CD4-positive, alpha-beta T cell treated with Interleukin-10 for 1 hour (primary cell): ENCODE results near the gene CDHR3.

ENCODE experiments used
- DNase-seq: peaks from one replicate; pipeline ENCODE4 v3.0.0-alpha.2; 2020

CDHR3 gene

DNA sequence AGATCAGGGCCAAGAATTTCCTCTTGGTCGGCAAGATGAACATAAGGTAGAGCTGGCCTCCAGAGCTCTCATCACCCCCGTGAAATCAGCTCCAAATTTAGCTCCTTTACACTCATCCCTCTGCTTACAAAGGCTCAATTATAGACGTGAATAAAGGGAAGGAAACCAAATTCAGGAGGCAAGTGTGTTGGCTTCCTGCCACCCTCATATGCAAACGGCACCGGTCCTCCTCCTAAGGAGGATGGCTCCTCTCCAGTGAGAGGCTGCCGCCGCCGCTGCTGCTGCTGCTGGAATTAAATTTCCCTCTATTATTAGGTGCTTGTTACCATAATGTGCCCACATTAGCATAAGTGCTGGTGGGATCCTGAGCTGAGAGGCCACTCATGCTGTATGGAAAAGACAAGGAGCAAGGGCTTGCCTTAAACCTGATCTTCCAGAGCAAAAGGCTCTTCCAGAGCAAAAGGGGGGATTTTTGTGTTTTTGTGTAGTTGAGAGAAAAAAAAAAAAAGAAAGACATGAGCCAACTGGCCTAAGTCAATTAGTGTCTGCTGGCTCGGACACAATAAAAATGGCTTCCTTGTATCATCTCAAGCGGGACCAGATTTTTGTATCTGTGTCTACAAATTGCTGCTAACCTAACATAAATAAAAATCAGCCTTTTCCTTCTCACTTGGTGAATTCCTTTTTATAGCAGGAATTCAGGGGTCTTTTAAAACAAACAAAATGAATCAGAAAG lies 68.4 kb downstream of the CDHR3 start:
- DNase-seq, result no peak

GRCh38 chr7:106032295-106032694 lies 69.2 kb downstream of the CDHR3 start:
- no peak for DNase-seq

DNA sequence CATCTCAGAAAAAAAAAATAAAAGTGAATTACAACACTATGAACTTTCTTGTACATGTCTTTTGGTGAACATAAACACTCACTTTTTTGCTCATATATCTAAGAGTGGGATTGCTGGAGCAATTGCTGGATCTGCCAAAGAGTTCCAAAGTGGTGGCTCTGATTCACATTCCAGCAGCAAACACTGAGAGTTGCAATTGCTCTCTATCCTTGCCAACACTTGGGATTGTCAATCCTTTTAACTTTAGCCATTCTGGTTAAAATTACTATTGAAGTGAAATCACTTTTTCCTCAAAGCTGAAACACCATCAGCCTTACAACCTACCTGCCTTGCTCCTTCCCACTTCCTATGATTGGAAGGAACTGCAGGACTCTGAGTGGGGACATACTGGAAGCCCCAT lies 70.7 kb downstream of the CDHR3 start:
- no peak for DNase-seq

GRCh38 chr7:106034383-106034782 lies 71.3 kb downstream of the CDHR3 start:
- no peak for DNase-seq

GRCh38 chr7:106035568-106035967 lies 72.5 kb downstream of the CDHR3 start:
- DNase-seq, result no peak

- no peak for DNase-seq
These were observed 72.9 kb downstream of the CDHR3 start for GRCh38 chr7:106036004-106036403.

- no peak for DNase-seq
These were observed 74.6 kb downstream of the CDHR3 start for GRCh38 chr7:106037489-106038176.

DNA sequence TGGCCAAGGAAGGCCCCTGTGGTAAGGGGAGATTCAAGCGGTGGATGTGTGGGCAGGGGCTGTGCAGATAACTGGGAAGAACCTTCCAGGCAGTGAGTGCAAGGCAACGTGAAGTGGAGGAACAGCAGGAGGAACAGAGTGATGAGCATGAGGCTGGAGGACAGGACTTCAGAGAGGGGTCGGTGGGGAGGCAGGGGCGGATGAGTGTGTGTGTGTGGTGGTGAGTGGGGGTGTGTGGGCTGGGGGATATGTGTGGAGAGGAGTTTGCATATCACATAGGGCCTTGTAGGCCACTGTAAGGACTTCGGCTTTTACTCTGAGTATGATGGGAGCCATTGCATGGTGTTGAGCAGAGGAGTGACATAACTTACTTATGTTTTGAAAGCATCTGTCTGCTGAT lies 75.2 kb downstream of the CDHR3 start:
- no peak for DNase-seq

DNA sequence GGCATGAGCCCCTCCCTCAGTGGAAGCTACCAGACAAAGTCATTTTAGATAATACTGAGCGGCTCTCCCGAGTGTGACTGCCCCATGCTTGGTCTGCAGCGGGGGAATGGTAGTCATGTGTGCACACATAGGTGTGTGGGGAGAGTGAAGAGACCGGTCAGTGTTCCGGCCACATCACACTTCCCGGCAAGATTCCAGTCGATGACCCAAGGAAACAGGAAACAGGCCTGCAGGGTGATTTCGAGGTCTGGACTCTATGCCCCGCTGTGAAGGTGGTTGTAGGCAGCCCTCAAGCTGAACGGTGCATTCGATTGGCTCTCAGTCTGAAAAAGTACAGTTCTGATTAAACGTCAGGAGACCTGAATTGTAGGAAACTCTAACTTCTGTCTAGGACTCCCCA lies 75.9 kb downstream of the CDHR3 start:
- DNase-seq, result no peak

DNA sequence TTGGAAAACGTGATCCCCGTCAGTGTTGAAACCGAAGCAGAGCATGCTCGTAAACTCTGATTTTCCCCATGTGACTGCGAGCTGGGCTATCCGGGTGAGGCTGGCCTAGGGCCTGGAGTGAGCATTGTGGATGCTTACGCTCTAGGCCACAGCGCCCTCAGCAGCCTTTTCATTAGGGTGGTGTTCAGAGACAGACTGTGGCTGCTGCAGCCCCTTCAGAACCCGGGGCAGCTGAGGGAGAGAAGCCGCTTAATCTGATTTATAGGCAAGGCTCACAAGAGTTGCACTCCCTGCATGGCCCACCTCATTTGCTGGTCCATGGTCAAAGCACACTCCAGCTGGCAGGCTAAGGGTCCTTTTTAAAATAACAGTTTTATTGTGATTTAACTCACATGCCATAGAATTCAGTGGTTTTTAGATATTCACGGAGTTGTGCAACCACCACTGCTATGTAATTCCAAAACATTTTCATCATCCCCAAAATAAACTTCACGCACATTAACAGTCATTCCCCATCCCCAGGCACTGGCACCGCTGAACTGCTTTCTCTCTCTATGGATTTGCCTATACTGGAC lies 76.5 kb downstream of the CDHR3 start:
- DNase-seq, result no peak

GRCh38 chr7:106041140-106041717 lies 78.2 kb downstream of the CDHR3 start:
- peak; percentile 40 for DNase-seq

DNA sequence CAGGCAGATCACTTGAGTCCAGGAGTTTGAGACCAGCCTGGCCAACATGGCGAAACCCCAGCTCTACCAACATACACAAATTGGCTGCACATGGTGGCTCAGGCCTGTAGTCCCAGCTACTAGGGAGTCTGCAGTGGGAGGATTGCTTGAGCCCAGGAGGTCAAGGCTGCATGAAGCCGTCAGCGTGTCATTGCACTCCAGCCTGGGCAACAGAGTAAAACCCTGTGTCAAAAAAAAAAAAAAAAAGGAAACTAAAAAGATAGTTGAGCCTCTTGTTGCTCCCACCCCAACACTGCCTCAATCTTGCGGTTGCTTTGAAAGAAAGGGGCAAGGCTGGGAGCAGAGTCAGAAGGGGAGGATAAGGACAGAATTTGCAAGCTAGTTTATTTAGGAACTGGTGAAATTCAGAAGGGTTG lies 79.1 kb downstream of the CDHR3 start:
- no peak for DNase-seq

GRCh38 chr7:106045139-106045538 lies 82.1 kb downstream of the CDHR3 start:
- DNase-seq, result no peak

DNA sequence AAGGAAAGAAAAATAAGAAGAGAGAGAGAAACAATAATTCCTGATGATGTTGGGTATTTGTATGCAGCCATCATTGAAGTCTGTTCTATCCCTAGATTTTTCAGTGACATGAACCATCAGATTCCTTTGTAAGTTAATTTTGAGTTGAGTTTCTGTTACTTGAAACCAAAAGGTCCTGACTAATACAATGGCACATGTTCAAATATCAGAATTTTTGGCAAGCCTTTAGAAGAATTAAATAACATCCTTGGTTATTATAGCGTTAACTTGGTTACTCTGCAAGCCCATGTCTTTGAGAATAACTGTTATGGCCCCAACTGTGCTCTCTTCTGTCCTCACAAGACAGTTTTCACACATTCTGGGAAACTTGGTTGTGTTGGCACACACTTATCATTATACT lies 82.5 kb downstream of the CDHR3 start:
- no peak for DNase-seq

- DNase-seq, result no peak
These were observed 84.1 kb downstream of the CDHR3 start for GRCh38 chr7:106047184-106047583.

DNA sequence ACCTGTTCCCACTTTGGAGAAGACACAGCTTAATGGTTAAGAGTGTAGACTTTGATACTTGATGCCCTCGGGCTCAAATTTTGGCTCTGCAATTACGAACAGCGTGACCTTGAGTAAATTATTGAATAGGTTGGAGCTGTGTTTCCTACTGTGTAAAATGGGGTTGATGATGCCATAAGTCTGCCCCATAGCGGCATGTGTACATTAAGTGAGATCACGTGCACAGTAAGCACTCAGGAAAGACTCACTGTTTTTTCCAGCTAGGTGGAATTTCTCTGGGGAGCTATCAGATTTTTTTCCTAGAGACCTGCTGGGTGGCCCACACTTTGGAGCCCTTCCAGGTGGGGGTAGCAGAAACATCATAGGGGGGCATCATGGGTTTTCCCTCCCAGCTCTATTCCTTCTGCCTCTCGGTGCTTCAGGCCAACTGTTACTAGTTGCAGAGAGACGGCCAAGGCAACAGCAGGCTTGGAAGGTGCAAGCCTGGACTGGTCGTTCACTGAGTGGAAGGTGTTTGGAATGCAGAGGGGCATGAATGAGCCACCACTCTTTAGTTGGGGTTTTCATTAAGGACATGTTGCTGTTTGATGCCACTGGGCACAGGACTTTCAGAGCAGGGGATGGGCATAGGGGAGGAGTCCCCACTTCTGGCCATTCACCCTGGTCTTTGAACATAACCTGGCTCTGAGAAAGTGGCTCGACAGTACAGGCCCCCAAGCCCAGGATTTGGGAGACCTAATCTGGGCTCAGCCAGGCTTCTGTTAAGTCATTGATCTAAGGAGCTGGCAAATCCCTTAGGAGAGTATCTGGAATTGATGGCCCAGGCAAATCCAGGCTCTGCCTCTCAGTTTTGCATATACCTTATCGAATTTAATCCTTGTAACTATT lies 85.0 kb downstream of the CDHR3 start:
- no peak for DNase-seq

DNA sequence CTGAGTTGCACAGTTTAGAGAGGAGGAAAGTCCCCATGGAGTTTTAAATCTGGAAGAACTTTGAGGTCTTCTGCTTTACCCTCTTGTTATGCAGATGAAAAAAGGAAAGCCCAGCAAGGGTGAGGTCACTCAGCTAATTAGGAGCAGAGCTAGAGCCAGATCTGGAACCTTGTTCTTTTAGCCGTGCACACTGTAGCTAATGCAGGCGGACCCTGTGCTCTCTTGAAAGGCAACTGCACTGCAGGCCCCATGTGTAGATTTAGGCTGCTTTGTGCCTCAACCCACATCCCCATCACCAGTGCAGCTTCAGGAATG lies 85.6 kb downstream of the CDHR3 start:
- DNase-seq, result no peak

- no peak for DNase-seq
These were observed 86.2 kb downstream of the CDHR3 start for GRCh38 chr7:106049139-106049752.

GRCh38 chr7:106050002-106050745 lies 87.1 kb downstream of the CDHR3 start:
- no peak for DNase-seq

- DNase-seq, result no peak
These were observed 87.7 kb downstream of the CDHR3 start for GRCh38 chr7:106050746-106051117.

- DNase-seq, result no peak
These were observed 89.6 kb downstream of the CDHR3 start for GRCh38 chr7:106052681-106053080.

- no peak for DNase-seq
These were observed 90.0 kb downstream of the CDHR3 start for GRCh38 chr7:106053109-106053508.
